GM12891 (cell line): Measurements from ENCODE around the gene CAP1.

Source experiments
- DNase-seq: peaks from one replicate; pipeline ENCODE4 v3.0.0; 2011; ENCODE audit warnings: low spot score; ENCODE audit not compliant: insufficient read length
- FAIRE-seq: peaks from 2 replicates; lab custom pipeline; 2011; peaks lifted over from hg19 to GRCh38; lab: Jason Lieb, UNC
- PAX5 ChIP-seq: IDR thresholded peaks from 2 replicates; pipeline ENCODE4 v1.6.1; 2011; ENCODE audit warnings: low read length, moderate library complexity, mild to moderate bottlenecking; ENCODE audit not compliant: insufficient read depth, severe bottlenecking
- POLR2A ChIP-seq: IDR thresholded peaks from 2 replicates; pipeline ENCODE4 v1.6.1; 2011; ENCODE audit warnings: low read depth, low read length, control low read depth
- POLR2AphosphoS5 ChIP-seq: IDR thresholded peaks from 2 replicates; pipeline ENCODE4 v1.6.1; 2011; ENCODE audit warnings: low read depth, low read length, control low read depth
- POU2F2 ChIP-seq: IDR thresholded peaks from 2 replicates; pipeline ENCODE4 v1.6.1; 2011; ENCODE audit warnings: low read depth, mild to moderate bottlenecking, control low read depth, low read length, moderate library complexity
- SPI1 ChIP-seq: IDR thresholded peaks from 2 replicates; pipeline ENCODE4 v1.6.1; 2011; ENCODE audit warnings: low read depth, low read length, control low read depth
- TAF1 ChIP-seq: IDR thresholded peaks from 2 replicates; pipeline ENCODE4 v1.6.1; 2011; ENCODE audit warnings: low read depth, low read length, control low read depth

Gene CAP1

GRCh38 chr1:40011198-40011597 lies 29.3 kb upstream of the CAP1 start:
- no peak for DNase-seq
- no peak for TF ChIP-seq PAX5
- no peak for TF ChIP-seq POU2F2
- TF ChIP-seq POLR2A: no peak
- no peak for TF ChIP-seq TAF1
- no peak for TF ChIP-seq POLR2AphosphoS5
- TF ChIP-seq SPI1: no peak
- no peak for FAIRE-seq

- no peak for FAIRE-seq
- TF ChIP-seq SPI1 (0 out of 2 replicates have a peak, but pooled peaks have one; percentile 4), PAX5 (no peak)
- no peak for DNase-seq
Measured at GRCh38 chr1:40014253-40014706, 26.2 kb upstream of the CAP1 start.

GRCh38 chr1:40014812-40015594 lies 25.5 kb upstream of the CAP1 start:
- no peak for TF ChIP-seq POLR2AphosphoS5
- no peak for TF ChIP-seq POU2F2
- TF ChIP-seq POLR2A: no peak
- no peak for TF ChIP-seq SPI1
- TF ChIP-seq PAX5: no peak
- no peak for TF ChIP-seq TAF1
- DNase-seq (no peak), FAIRE-seq (peak; percentile 23)

DNA sequence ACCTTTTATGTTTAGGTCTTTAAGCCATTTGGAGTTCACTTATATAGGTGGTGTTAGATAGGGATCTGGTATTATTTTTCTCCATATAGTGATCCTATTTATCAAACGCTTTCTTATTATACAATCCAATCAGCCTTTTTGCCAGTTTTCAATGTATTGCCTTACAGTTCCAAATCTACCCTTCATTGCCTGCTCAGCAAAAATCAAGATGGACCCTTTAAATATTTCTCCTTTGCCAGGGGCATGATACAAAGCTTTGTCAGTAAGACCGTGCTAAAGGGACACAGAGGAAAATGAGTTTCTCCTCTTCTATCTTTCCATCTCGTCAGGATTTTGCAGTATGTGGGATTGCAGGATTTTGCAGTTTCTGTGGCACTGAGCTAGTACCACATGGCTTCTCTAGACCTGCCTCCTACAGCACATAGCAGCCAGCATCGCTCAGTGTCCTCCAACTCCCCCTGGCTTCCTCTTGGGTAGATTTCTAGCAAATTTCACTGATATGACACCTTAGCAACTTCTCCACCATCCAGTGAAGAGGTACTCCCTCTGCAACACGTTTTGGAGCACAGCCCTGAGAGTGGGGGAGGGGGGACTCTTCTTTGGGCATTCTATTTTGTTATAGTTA lies 22.5 kb upstream of the CAP1 start:
- FAIRE-seq (no peak), DNase-seq (no peak)
- TF ChIP-seq POLR2AphosphoS5: no peak
- TF ChIP-seq POLR2A: no peak
- TF ChIP-seq PAX5: no peak
- TF ChIP-seq TAF1: no peak
- TF ChIP-seq SPI1: no peak
- no peak for TF ChIP-seq POU2F2

GRCh38 chr1:40020447-40021085 lies 20.0 kb upstream of the CAP1 start:
- TF ChIP-seq POLR2A (no peak), POLR2AphosphoS5 (no peak), TAF1 (no peak), PAX5 (no peak), SPI1 (no peak), POU2F2 (no peak)
- FAIRE-seq (no peak), DNase-seq (no peak)

- DNase-seq (no peak), FAIRE-seq (no peak)
- TF ChIP-seq PAX5 (no peak), POLR2AphosphoS5 (no peak), SPI1 (no peak), POU2F2 (no peak), TAF1 (no peak), POLR2A (no peak)
Measured at GRCh38 chr1:40023379-40023944, 17.1 kb upstream of the CAP1 start.

DNA sequence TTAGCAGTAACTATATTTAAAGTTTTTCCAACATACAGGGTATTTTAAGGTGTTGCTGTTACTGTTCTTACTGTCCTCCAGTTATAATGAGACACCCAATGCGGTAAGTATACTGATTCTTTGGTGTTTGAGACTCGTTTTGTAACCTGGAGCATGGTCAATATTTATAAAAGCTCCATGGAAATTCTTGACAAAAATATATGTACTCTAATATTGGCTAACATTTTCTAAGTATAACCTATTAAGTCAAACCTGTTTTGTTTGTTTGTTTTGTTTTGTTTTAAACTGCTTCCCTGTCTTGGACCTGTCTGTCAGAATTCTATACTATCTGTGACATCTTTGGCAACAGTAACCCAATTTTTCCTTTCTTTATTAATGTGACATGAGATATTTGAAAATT lies 15.9 kb upstream of the CAP1 start:
- DNase-seq: no peak
- FAIRE-seq: no peak
- TF ChIP-seq TAF1 (no peak), PAX5 (no peak)

DNA sequence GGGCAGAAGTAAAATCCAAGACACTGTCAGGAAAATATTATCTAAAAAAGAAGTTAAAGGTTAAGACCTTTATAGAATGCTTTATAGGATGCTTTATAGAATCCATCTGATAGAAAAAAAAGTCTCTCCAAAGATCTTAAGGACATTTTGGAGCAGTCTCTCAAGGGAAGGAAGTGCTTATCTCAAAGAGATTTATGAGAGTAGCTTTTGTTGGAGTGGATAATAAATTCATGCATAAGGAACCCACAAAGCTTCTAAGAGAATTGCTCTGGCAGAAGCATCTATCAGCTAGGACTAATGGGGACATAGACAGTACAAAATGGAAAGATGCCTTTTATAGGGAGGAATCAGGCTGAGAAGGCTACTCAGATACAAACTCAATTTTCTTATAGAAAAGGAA lies 12.9 kb upstream of the CAP1 start:
- no peak for TF ChIP-seq PAX5
- TF ChIP-seq TAF1: no peak
- TF ChIP-seq SPI1: no peak
- TF ChIP-seq POU2F2: no peak
- TF ChIP-seq POLR2A: no peak
- TF ChIP-seq POLR2AphosphoS5: no peak
- FAIRE-seq (no peak), DNase-seq (no peak)

DNA sequence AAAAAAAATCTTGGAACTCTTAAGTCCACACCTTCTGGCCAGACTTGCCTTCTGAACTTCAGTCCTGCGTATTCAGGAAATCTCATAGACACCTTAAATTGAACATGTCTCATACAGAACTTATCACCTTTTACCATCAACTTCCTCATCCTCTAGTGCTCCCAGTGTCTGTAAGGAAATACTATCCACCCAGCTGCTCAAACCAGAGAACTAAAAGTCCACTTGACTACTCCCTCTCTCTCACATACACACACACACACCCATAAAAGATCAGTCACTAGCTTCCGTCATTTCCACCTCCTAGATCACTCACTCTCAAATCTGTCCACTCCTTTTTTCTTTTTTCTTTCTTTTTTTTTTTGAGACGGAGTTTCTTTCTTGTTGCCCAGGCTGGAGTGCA lies 10.9 kb upstream of the CAP1 start:
- DNase-seq (no peak), FAIRE-seq (no peak)
- TF ChIP-seq TAF1 (no peak), POLR2AphosphoS5 (no peak), POLR2A (no peak), PAX5 (no peak)
